Vagina (tissue), 2 donors: Measurements from ENCODE around the gene ST7.

Experiments
- POLR2AphosphoS5 ChIP-seq, 2 donors: sonication (generic); formaldehyde crosslinking; IDR thresholded peaks; one replicate each; pipeline ENCODE4 v1.9.0; 2017; ENCODE audit warnings: antibody characterized with exemption in 2 of 2, mild to moderate bottlenecking in 2 of 2, low read depth in 1 of 2; ENCODE audit not compliant: insufficient read depth in 1 of 2
- TF ChIP-seq, protein P1 (sequence below), 3 experiments: fragments of 450-650 bp in 2 of 3; fragments of 200-600 bp in 1 of 3; sonication (generic) in 1 of 3; IDR thresholded peaks; one replicate each; pipeline ENCODE4 v1.5.1; 2017 to 2019; ENCODE audit warnings: antibody characterized with exemption in 3 of 3, mild to moderate bottlenecking in 2 of 3, moderate library complexity in 2 of 3

DNA sequence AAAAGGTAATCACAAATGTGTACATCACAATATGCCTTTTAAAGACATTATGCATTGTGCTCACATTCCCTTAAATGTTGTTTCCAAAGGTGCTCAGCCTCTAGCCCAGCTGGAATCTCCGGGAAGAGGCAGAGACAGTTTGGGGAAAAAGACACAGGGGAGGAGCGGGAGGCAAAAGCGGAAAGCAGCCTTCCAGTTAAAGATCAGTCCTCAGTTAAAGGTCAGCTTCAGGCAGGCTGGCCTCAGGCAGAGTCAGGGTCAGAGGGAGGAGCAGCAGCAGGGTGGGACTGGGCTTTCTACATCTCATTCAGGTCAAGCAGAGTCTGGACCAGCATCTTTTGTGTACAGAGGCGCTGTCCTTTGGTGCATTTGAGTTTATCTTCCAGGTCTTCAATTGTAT, 18.6 kb downstream of the ST7 start:
- TF ChIP-seq, protein P1, sequence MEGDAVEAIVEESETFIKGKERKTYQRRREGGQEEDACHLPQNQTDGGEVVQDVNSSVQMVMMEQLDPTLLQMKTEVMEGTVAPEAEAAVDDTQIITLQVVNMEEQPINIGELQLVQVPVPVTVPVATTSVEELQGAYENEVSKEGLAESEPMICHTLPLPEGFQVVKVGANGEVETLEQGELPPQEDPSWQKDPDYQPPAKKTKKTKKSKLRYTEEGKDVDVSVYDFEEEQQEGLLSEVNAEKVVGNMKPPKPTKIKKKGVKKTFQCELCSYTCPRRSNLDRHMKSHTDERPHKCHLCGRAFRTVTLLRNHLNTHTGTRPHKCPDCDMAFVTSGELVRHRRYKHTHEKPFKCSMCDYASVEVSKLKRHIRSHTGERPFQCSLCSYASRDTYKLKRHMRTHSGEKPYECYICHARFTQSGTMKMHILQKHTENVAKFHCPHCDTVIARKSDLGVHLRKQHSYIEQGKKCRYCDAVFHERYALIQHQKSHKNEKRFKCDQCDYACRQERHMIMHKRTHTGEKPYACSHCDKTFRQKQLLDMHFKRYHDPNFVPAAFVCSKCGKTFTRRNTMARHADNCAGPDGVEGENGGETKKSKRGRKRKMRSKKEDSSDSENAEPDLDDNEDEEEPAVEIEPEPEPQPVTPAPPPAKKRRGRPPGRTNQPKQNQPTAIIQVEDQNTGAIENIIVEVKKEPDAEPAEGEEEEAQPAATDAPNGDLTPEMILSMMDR (IDR thresholded peaks at IDR 0.05): no peak
- no peak for TF ChIP-seq POLR2AphosphoS5 (IDR thresholded peaks at IDR 0.05; ENCODE audit: insufficient read depth in 1 of 2, low read depth in 1 of 2)
